ENCODE data around the gene AKAP12. TPM values are rescaled to one million over a fixed set of nuclear protein-coding genes. Genes with fewer than 3 reads are reported as not detected.

Gene AKAP12
- polyA plus RNA-seq, 1 donor from 2014 or later: 21.5 TPM

DNA sequence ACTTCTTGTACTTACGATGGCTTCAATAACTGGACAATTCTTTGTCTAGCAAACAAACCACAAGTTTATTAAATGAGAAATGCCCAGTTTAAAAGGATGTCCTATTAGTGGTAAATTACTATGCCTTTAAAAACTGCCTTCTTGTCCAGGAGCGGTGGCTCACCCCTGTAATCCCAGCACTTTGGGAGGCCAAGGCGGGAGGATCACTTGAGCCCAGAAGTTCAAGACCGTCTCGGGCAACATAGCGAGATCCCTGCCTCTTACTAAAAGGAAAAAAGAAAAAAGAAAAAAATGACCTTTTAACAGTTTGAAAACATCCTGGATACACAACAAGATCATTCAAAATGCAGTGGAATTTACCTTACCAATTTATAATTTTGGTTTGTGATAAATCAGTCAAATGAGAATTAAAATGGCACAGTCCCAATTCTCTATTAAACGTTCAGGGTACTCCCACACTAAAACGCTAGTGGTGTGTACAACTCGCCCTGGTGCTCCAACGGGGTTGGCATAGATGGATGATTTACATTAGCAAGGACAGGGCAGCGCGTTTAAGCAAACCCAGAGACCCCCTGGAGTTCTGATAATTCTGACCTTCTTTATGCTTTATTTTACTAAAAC is 149.3 kb downstream of the AKAP12 start:
- H3K9me2 ChIP-seq (ENCODE audit: insufficient read depth, low read length): no peaks in the 10 kb centered on the region
- H3K27ac ChIP-seq (ENCODE audit: low read length): peak overlapping the region; percentile 94
- peak overlapping the region; percentile 99 for H3K9ac ChIP-seq (ENCODE audit: low read length)
- H3K9me3 ChIP-seq (ENCODE audit: low read length): no peaks in the 10 kb centered on the region
- peaks cover 11% of the 10 kb centered on the region for H3F3A ChIP-seq (ENCODE audit: insufficient read depth, low read length, poor library complexity, severe bottlenecking)
- H3K36me3 ChIP-seq (ENCODE audit: insufficient read depth, low read length): no peaks in the 10 kb centered on the region
- H3K79me2 ChIP-seq (replicated peaks; ENCODE audit: insufficient read depth, low read length): peaks cover 44% of the 10 kb centered on the region
- H3K4me3 ChIP-seq (ENCODE audit: low read length): peak overlapping the region; percentile 96
- H3K4me2 ChIP-seq (ENCODE audit: low read length): peak overlapping the region; percentile 11
- H2AFZ ChIP-seq (ENCODE audit: low read depth, low read length): peak overlapping the region; percentile 16
- no peaks in the 10 kb centered on the region for H3K27me3 ChIP-seq (ENCODE audit: insufficient read depth, low read depth, low read length)
- peaks cover 23% of the 10 kb centered on the region for H4K20me1 ChIP-seq (ENCODE audit: insufficient read depth)
- TF ChIP-seq POLR2AphosphoS5 (IDR thresholded peaks at IDR 0.05) (no peak), EP300 (conservative IDR thresholded peaks at IDR 0.05; ENCODE audit: poor library complexity, severe bottlenecking) (no peak), CTCF (IDR thresholded peaks at IDR 0.05; ENCODE audit: poor library complexity, severe bottlenecking) (no peak), SMC3 (conservative IDR thresholded peaks at IDR 0.05; ENCODE audit: poor library complexity) (no peak), TAF1 (IDR thresholded peaks at IDR 0.05; ENCODE audit: low read depth) (no peak), REST (IDR thresholded peaks at IDR 0.05; ENCODE audit: borderline replicate concordance) (no peak), RAD21 (conservative IDR thresholded peaks at IDR 0.05) (no peak), MXI1 (conservative IDR thresholded peaks at IDR 0.05; ENCODE audit: poor library complexity, severe bottlenecking) (no peak), EZH2 (IDR thresholded peaks at IDR 0.05; ENCODE audit: borderline replicate concordance, insufficient read depth, low read length, poor library complexity, severe bottlenecking) (no peak)

- H3K27me3 ChIP-seq (ENCODE audit: insufficient read depth, low read depth, low read length): no peaks in the 10 kb centered on the region
- H3K9me2 ChIP-seq (ENCODE audit: insufficient read depth, low read length): no peaks in the 10 kb centered on the region
- peaks cover 50% of the 10 kb centered on the region for H3K79me2 ChIP-seq (replicated peaks; ENCODE audit: insufficient read depth, low read length)
- TF ChIP-seq REST (IDR thresholded peaks at IDR 0.05; ENCODE audit: borderline replicate concordance) (peak; percentile 62), EZH2 (IDR thresholded peaks at IDR 0.05; ENCODE audit: borderline replicate concordance, insufficient read depth, low read length, poor library complexity, severe bottlenecking) (no peak), SMC3 (conservative IDR thresholded peaks at IDR 0.05; ENCODE audit: poor library complexity) (no peak), TAF1 (IDR thresholded peaks at IDR 0.05; ENCODE audit: low read depth) (peak; percentile 70), MXI1 (conservative IDR thresholded peaks at IDR 0.05; ENCODE audit: poor library complexity, severe bottlenecking) (no peak), CTCF (IDR thresholded peaks at IDR 0.05; ENCODE audit: poor library complexity, severe bottlenecking) (no peak), POLR2AphosphoS5 (IDR thresholded peaks at IDR 0.05) (peak; percentile 69), RAD21 (conservative IDR thresholded peaks at IDR 0.05) (no peak), EP300 (conservative IDR thresholded peaks at IDR 0.05; ENCODE audit: poor library complexity, severe bottlenecking) (peak; percentile 20)
- peak overlapping the region; percentile 94 for H3K27ac ChIP-seq (ENCODE audit: low read length)
- peak overlapping the region; percentile 99 for H3K9ac ChIP-seq (ENCODE audit: low read length)
- H3K4me2 ChIP-seq (ENCODE audit: low read length): peak overlapping the region; percentile 11
- no peaks in the 10 kb centered on the region for H3K36me3 ChIP-seq (ENCODE audit: insufficient read depth, low read length)
- peaks cover 24% of the 10 kb centered on the region for H4K20me1 ChIP-seq (ENCODE audit: insufficient read depth)
- H3K9me3 ChIP-seq (ENCODE audit: low read length): no peaks in the 10 kb centered on the region
- H3F3A ChIP-seq (ENCODE audit: insufficient read depth, low read length, poor library complexity, severe bottlenecking): peaks cover 11% of the 10 kb centered on the region
- H2AFZ ChIP-seq (ENCODE audit: low read depth, low read length): peak overlapping the region; percentile 16
- H3K4me3 ChIP-seq (ENCODE audit: low read length): peak overlapping the region; percentile 96
Observed at GRCh38 chr6:151389618-151390275, 150.0 kb downstream of the AKAP12 start.

All from neural cell (in vitro differentiated cells).